Hepatocyte (in vitro differentiated cells): Measurements from ENCODE around the gene RBP7. TPM values are rescaled to one million over a fixed set of nuclear protein-coding genes. Genes with fewer than 3 reads are reported as not detected.
A peak's percentile ranks its signal among the peaks of the same experiment; 100 is the strongest.

Experiments
- DNase-seq: peaks from one replicate; pipeline ENCODE4 v3.0.0-alpha.2; 2016; ENCODE audit warnings: low spot score
- H2AFZ ChIP-seq: fragments of 200-600 bp; sonication (generic); 2 replicates; pipeline ENCODE4 v1.6.0; 2016; ENCODE audit warnings: antibody characterized with exemption, mild to moderate bottlenecking
- H3K27ac ChIP-seq: fragments of 200-600 bp; sonication (generic); 2 replicates; pipeline ENCODE4 v1.5.1; 2016; ENCODE audit warnings: mild to moderate bottlenecking
- H3K27me3 ChIP-seq: fragments of 200-600 bp; sonication (generic); 2 replicates; pipeline ENCODE4 v1.6.1; 2016
- H3K36me3 ChIP-seq: fragments of 200-600 bp; sonication (generic); replicated peaks from 2 replicates; pipeline ENCODE4 v1.5.1; 2016; ENCODE audit warnings: low read depth; ENCODE audit not compliant: insufficient read depth
- H3K4me1 ChIP-seq: fragments of 200-600 bp; sonication (generic); 2 replicates; pipeline ENCODE4 v1.5.1; 2016; ENCODE audit warnings: mild to moderate bottlenecking, moderate library complexity; ENCODE audit not compliant: insufficient read depth
- H3K4me2 ChIP-seq: fragments of 200-600 bp; sonication (generic); 2 replicates; pipeline ENCODE4 v1.6.0; 2016
- H3K4me3 ChIP-seq: fragments of 200-600 bp; sonication (generic); 2 replicates; pipeline ENCODE4 v1.5.1; 2016; ENCODE audit warnings: mild to moderate bottlenecking
- H3K79me2 ChIP-seq: fragments of 200-600 bp; sonication (generic); 2 replicates; pipeline ENCODE4 v1.6.0; 2017; ENCODE audit warnings: mild to moderate bottlenecking
- H3K9me2 ChIP-seq: fragments of 200-600 bp; sonication (generic); replicated peaks from 2 replicates; pipeline ENCODE4 v1.6.0; 2017; ENCODE audit warnings: mild to moderate bottlenecking; ENCODE audit not compliant: insufficient read depth
- H3K9me3 ChIP-seq: fragments of 200-600 bp; sonication (generic); 2 replicates; pipeline ENCODE4 v1.5.1; 2016; ENCODE audit warnings: low read depth, mild to moderate bottlenecking
- H4K20me1 ChIP-seq: fragments of 200-600 bp; sonication (generic); 2 replicates; pipeline ENCODE4 v1.6.0; 2016; ENCODE audit warnings: mild to moderate bottlenecking; ENCODE audit not compliant: insufficient read depth, poor library complexity, severe bottlenecking
- EZH2 ChIP-seq: fragments of 200-600 bp; sonication (generic); IDR thresholded peaks from 2 replicates; pipeline ENCODE4 v1.6.1; 2016; ENCODE audit warnings: antibody characterized with exemption, mild to moderate bottlenecking, borderline replicate concordance
- EZH2phosphoT487 ChIP-seq: fragments of 200-600 bp; sonication (generic); IDR thresholded peaks from one replicate; pipeline ENCODE4 v1.6.1; 2018; ENCODE audit warnings: antibody characterized with exemption, mild to moderate bottlenecking, low read depth, moderate library complexity; ENCODE audit not compliant: unreplicated experiment, severe bottlenecking
- WGBS: methylation state at CpG from one replicate; pipeline ENCODE4 v1.1.6; 2016; ENCODE audit warnings: low lambda C conversion rate; ENCODE audit errors: missing lambda C conversion rate; 5-methylcytosine and 5-hydroxymethylcytosine counted together
- polyA plus RNA-seq: library from polyadenylated mRNA; unstranded; fragments of >200 nt; fragmentation: Nextera tagmentation; extraction: Ambion mirVana; gene quantifications from 2 replicates; pipeline ENCODE4 v1.2.1, GENCODE V29; 2016
- total RNA-seq: library from RNA; depleted of rRNA; stranded (reverse); fragments of >200 nt; gene quantifications from 2 replicates; pipeline ENCODE4 v1.2.3, GENCODE V29; 2014
- TF ChIP-seq, protein P1 (sequence below): fragments of 200-600 bp; sonication (generic); IDR thresholded peaks from 2 replicates; pipeline ENCODE4 v1.5.1; 2016; ENCODE audit warnings: antibody characterized with exemption, mild to moderate bottlenecking; ENCODE audit not compliant: poor library complexity

The RBP7 gene
- total and polyA plus RNA-seq, 2 experiments from 2014 or later: 0.25 to 0.50 TPM

GRCh38 chr1:10045480-10046355, 48.7 kb downstream of the RBP7 start:
- H3K4me2 ChIP-seq: peak overlapping the region; percentile 29
- peaks cover 99% of the 10 kb centered on the region for H3K79me2 ChIP-seq
- no peak overlapping the region for H2AFZ ChIP-seq
- peaks cover 12% of the 10 kb centered on the region for H3K4me1 ChIP-seq
- DNase-seq: peak; percentile 49
- H3K27ac ChIP-seq: peak overlapping the region; percentile 55
- no peaks in the 10 kb centered on the region for H3K27me3 ChIP-seq
- H3K9me3 ChIP-seq: no peaks in the 10 kb centered on the region
- TF ChIP-seq EZH2 (no peak), EZH2phosphoT487 (no peak)
- TF ChIP-seq, protein P1, sequence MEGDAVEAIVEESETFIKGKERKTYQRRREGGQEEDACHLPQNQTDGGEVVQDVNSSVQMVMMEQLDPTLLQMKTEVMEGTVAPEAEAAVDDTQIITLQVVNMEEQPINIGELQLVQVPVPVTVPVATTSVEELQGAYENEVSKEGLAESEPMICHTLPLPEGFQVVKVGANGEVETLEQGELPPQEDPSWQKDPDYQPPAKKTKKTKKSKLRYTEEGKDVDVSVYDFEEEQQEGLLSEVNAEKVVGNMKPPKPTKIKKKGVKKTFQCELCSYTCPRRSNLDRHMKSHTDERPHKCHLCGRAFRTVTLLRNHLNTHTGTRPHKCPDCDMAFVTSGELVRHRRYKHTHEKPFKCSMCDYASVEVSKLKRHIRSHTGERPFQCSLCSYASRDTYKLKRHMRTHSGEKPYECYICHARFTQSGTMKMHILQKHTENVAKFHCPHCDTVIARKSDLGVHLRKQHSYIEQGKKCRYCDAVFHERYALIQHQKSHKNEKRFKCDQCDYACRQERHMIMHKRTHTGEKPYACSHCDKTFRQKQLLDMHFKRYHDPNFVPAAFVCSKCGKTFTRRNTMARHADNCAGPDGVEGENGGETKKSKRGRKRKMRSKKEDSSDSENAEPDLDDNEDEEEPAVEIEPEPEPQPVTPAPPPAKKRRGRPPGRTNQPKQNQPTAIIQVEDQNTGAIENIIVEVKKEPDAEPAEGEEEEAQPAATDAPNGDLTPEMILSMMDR: no peak
- peaks cover 26% of the 10 kb centered on the region for H4K20me1 ChIP-seq
- H3K36me3 ChIP-seq: no peaks in the 10 kb centered on the region
- 84% methylated on average over 8 of the region's 8 CpGs for WGBS
- no peaks in the 10 kb centered on the region for H3K9me2 ChIP-seq
- H3K4me3 ChIP-seq: no peak overlapping the region

DNA sequence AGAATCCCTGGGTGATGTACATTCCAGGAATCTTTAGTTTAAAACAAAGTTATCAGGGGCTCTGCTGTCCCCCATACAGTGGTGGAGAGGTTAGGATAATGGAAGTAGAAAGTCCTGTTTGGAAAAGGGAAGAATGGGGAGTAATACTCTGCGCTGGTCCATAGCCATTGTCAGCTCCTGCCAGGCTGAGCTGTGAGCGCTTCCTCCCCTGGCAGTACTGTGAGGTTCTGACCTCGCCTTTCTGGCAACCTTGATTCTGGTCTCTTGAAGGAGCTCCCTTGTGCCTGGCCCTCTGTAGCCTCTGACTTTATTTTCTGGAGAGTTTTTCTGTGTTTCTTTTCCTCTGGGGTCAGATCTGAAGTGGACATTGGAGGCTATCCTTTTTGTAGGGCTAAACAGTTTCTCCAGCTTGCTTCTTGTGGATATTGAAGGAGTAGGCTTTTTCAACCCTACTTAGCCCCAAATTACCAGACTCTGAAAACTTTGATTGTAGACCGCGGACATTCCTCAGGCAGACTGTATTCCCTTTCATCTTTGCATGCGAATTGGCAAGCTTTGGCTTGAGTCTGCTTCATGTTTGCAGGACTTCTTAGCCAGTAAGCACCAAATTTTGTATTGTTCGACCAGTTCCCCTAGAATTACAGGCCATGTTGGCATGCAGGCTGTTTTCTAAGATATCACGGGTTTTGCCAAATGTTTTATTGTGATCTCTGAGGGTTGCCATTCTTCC, 49.5 kb downstream of the RBP7 start:
- 94% methylated on average over 8 of the region's 8 CpGs for WGBS
- no peak overlapping the region for H3K4me3 ChIP-seq
- peak overlapping the region; percentile 55 for H3K27ac ChIP-seq
- no peak for DNase-seq
- TF ChIP-seq EZH2phosphoT487 (no peak), EZH2 (no peak)
- TF ChIP-seq, protein P1: no peak
- peaks cover 12% of the 10 kb centered on the region for H3K4me1 ChIP-seq
- H3K79me2 ChIP-seq: peaks cover 98% of the 10 kb centered on the region
- H3K9me3 ChIP-seq: no peaks in the 10 kb centered on the region
- no peaks in the 10 kb centered on the region for H3K36me3 ChIP-seq
- H2AFZ ChIP-seq: no peak overlapping the region
- H3K27me3 ChIP-seq: no peaks in the 10 kb centered on the region
- H3K4me2 ChIP-seq: peak overlapping the region; percentile 29
- no peaks in the 10 kb centered on the region for H3K9me2 ChIP-seq
- peaks cover 25% of the 10 kb centered on the region for H4K20me1 ChIP-seq

DNA sequence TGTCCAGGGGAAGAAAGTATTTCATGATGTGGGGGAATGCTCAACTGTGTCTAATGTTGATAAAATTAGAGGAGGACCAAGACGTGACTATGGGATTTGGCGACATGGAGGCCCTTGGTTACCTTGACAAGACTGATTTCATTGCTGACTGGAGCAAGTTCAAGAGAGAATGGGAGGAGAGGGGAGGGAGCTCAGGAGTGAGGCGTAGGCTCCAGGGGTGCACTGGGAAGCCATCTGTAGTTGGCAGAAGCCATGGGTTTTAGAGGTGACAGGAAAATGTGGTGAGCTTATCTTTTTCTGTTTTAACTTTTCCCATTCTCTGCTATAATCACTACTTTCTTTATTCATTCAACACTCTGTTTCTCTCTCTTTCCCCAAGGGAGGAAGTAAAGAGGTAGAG, 51.6 kb downstream of the RBP7 start:
- Histone ChIP-seq H4K20me1 (peaks cover 25% of the 10 kb centered on the region), H3K79me2 (peaks cover 98% of the 10 kb centered on the region), H3K4me1 (peaks cover 12% of the 10 kb centered on the region), H3K9me3 (no peaks in the 10 kb centered on the region), H3K9me2 (no peaks in the 10 kb centered on the region), H3K27me3 (no peaks in the 10 kb centered on the region), H2AFZ (no peak overlapping the region), H3K4me2 (no peak overlapping the region), H3K36me3 (no peaks in the 10 kb centered on the region), H3K27ac (no peak overlapping the region), H3K4me3 (no peak overlapping the region)
- 93% methylated on average over 3 of the region's 3 CpGs for whole genome bisulfite sequencing
- TF ChIP-seq EZH2 (no peak), EZH2phosphoT487 (no peak)
- TF ChIP-seq, protein P1: no peak
- no peak for DNase-seq
